Anterior cingulate cortex (tissue), 58 donors: ENCODE data around the gene CPA1.

Source experiments
- DNase-seq, 58 donors: peaks; one replicate each; lab custom pipeline; 2025; lab: John Stamatoyannopoulos, UW

The CPA1 gene

DNA sequence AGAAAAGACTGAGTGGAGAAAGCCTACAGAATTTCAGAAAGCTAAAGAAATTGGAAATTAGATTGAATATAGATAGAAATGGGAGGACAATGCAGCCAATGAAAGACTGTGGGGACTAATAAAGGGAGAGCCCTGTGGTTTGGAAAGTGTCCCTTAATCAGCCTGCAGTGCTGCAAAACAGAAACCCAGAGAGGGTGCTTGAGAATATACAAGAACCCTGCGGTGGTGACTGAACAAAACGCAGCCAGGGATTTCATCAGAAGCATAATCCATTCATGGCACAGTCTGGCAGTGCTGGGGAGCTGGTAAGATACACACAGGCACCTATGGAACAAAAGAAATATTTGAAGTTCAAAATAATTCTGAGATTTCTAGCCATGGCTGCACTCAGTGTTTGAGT lies 41.4 kb downstream of the CPA1 start:
- DNase-seq = peak in 28 of 58 donors; percentile 11 to 50 (median 28)

DNA sequence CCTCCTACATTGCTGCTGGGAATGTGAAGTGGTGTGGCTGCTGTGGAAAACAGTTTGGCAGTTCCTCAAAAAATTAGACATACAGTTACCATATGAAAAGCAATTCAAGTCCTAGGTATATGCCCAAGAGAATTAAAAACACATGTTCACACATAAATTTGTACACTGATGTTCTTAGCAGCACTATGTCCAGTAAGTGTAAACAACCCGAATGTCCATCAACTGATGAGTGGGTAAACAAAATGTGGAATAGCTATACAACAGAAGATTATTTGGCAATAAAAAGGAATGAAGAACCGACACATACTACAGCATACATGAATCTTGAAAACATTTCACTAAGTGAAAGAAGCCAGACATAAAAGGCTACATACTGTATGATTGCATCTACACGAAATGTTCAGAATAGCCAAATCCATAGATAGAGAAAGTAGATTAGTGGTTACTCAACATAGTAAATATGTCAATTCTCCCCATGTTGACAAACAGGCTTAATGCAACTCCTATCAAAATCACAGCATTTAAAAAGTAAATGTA lies 43.3 kb downstream of the CPA1 start:
- DNase-seq = no peak

DNA sequence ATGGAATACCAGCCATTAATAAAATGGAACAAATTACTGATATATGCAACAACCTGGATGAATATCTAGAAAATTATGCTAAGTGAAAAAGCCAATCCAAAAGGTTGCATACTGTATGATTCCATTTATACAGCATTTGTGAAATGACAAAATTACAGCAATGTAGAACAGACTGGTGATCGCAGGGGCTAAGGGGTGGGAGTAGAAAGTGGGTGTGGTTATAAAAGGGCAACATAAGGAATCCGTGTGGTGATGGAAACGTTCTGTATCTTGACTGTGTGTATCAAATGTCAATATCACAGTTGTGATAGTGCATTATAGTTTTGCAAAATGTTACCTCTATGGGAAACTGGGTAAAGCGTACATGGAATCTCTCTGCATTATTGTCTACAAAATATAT lies 45.5 kb downstream of the CPA1 start:
- DNase-seq = no peak

DNA sequence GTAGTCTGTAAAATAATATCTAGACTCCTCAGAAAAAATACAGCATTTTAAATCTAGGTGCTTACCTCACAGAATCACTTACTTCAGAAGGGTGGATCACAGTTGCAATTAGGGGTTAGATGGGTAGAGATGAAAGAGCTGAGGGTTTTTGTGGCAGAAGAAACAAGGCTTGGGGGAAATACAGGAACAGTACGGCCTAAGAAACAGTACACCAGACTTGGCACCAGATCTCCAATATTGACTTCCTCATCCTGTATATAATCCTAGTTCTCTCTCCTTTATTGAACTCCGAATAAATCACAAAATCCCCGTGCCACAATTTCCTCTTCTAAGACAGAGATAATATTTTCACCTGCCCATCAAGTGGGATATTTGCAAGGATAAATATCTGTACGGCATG lies 46.3 kb downstream of the CPA1 start:
- DNase-seq = no peak

DNA sequence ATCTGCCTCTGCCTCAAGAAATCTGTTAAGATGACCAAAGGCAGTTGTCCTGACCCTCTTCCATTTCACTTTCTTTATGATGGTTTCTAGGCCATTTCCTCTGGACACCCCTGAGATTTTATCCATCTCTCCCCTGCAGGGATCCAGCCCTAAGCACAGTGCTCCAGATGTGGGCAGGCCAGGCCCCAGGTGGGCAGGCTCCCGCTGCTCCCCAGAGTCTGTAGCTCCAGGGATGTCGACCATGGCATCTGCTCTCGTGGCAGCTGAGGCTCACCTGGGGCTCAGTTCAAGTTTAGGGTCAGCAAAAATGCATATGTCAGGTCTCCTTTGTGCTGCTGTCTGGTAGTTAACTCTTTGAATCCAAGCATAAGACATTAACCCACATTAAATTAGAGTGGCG lies 48.7 kb downstream of the CPA1 start:
- no peak for DNase-seq

DNA sequence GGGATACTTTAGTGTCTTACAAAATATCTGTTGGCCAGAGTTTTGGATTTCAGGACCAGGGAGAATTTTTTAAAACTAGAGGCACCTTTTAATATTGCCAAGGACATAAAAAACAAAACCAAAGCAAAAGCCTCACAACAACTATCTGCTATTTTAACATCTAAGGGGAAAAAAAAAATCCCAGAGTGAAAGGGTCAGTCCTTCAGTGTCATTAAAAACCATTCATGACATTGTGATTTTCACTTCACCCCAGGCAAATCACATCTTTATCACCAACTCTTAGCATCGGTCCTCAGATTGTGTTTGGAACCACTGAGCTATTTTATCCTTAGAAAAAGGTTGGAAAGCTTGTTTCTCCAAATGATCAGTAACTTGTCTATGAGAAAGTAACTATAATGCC lies 49.8 kb downstream of the CPA1 start:
- DNase-seq = no peak

DNA sequence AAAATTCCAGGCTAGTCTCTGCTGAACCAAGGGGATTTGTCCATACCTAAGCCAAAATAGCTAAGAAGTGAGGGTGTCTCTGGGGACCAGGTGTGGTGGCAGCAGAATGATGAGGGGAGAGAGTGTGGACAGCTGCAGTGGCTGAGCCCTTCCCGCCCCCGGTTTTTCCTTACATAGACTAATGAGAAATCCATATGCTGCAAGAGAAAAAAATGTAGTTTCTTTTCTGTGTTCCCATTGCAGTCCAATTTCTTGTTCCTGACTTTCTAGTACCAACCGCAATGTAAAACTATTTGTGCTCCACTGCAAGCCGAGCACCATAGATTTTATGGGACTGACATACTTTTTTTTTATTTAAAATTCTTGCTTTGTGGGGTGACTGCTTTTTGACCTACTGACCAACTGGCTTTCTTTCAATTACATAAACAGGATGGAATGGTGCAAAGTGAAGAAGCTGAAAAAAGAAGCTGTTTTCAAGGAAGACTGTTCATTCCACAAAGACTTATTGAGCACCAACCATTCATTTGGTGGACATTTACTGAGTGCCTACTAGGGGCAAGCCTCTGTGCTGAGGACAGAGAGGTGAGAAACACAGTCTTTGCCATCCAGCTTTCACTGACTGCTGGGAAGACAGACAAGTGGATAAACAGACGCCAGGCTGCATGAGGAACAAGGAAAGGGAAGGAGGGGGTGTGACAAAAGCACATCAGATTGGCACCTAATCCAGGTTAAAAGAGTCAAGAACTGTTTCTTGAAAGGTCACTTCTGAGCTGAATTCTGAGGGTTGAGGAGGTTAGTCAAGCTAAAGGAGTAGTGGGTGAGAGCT lies 50.8 kb downstream of the CPA1 start:
- peak in 1 of 58 donors; percentile 32 for DNase-seq

DNA sequence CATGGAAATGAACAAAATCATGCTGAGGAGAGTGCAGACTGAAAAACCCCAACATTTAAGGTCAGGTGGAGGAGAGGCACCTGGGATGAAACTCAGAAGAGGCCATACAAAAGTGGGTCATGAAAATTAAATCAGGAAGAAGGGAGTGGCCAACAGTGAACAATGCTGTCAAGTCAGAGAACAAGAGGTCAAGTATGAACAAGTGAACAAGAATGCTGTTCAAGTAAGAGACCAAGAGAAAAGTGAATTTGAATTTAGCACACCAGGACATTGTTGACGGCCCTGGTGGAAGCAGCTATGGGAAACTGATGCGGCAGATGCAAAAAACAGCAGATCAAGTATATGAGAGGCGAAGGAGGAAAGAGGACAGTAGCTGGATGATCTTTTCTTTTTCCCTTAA lies 52.6 kb downstream of the CPA1 start:
- DNase-seq = no peak

DNA sequence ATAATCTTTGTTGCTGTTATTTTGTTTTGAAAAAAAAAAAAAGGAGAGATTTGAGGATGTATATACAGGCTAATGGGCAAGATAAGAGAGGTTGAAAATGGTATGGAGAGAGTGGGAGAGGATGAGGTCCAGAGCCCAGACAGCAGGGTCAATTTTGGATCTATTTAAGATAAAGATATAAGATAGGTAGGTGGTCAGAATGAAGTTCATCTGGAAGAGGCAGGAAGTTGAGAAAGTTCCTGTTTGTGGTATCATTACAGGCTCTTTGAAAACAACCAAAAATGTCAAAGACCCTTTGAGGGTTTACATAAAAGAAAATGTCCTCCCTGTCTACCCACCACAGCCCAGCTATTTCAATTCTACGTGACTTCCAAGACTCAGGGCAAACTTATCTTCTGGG lies 53.0 kb downstream of the CPA1 start:
- no peak for DNase-seq

DNA sequence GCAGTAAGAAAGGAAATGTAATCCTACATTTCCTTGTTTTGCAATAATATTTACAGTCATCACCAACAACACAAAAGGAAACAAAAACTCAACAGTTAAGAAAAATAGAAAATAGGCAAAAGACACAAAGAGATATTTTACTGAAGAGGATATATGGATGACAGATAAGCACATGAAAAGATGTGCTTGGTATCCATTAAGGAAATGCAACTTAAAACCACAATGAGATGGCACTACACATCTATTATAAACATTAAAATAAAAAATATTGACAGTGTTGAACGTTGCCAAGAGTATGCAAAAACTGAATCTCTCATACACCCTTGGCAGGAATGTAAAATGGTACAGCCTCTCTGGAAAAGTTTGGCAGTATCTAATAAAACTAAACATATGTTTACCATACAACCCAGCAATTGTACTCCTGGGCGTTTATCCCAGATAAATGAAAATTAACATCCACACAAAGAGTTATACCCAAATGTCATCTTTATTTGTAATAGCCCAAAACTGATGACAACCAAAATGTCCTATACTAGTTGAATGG lies 55.1 kb downstream of the CPA1 start:
- DNase-seq = no peak

DNA sequence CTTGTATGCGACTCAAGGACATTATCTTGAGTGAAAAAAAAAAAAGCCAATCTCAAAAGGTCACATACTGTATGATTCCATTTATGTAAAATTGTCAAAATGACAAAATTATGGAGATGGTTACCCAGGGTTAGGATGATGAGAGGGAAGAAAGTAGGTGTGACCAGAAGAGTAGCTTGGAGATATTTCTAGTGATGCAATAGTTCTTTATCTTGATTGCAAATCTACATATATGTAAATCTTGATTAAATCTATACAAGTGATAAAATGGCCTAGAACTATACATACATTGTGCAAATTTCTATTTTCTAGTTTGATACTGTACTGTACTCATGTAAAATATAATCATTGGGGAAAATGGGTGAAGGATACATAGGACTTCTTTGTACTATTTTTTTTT lies 56.0 kb downstream of the CPA1 start:
- no peak for DNase-seq
